Stimulated activated CD8-positive, alpha-beta memory T cell treated with anti-CD3 and anti-CD28 coated beads, Interleukin-2, amount 100 ng/mL, for 48 hours (primary cell): ENCODE results near the gene TNK1.
"Not testable (repeated sequence)": the region's sequence is repeated elsewhere in the genome, so short reads cannot be mapped to it uniquely, and the experiment has no call there.

ENCODE experiments used
- DNase-seq, 2 donors: peaks; one replicate each; pipeline ENCODE4 v3.0.0-alpha.2; 2020; ENCODE audit warnings: low read depth in 2 of 2

TNK1 gene

GRCh38 chr17:7355053-7355452 lies 25.8 kb upstream of the TNK1 start, which contains the start of gene TMEM95:
Gene TMEM95, plus strand, starts transcription at chr17:7355156. Its CDS starts 49 bp downstream, at chr17:7355205.
- DNase-seq = no peak

- DNase-seq = no peak
Measured at GRCh38 chr17:7355573-7355972, 25.3 kb upstream of the TNK1 start.

- peak; percentile 76 to 84 for DNase-seq
Measured at GRCh38 chr17:7356072-7356549, 24.8 kb upstream of the TNK1 start.

GRCh38 chr17:7356756-7357155 lies 24.1 kb upstream of the TNK1 start:
- no peak for DNase-seq

- DNase-seq = no peak
Measured at GRCh38 chr17:7357381-7357780, 23.5 kb upstream of the TNK1 start.

GRCh38 chr17:7361906-7362305 lies 19.0 kb upstream of the TNK1 start:
- no peak for DNase-seq

- DNase-seq = no peak
Measured at GRCh38 chr17:7363311-7363710, 17.6 kb upstream of the TNK1 start.

- not testable (repeated sequence) for DNase-seq
Measured at GRCh38 chr17:7365963-7366362, 14.9 kb upstream of the TNK1 start.

- DNase-seq = no peak
Measured at GRCh38 chr17:7367083-7367482, 13.8 kb upstream of the TNK1 start.

- no peak for DNase-seq
Measured at GRCh38 chr17:7367918-7368598, 12.8 kb upstream of the TNK1 start.

- DNase-seq = not testable (repeated sequence)
Measured at GRCh38 chr17:7368599-7368994, 12.3 kb upstream of the TNK1 start.

GRCh38 chr17:7369825-7370224 lies 11.1 kb upstream of the TNK1 start:
- DNase-seq = no peak

GRCh38 chr17:7370853-7371252 lies 10.0 kb upstream of the TNK1 start:
- DNase-seq = no peak

- DNase-seq = no peak
Measured at GRCh38 chr17:7374353-7374752, 6.5 kb upstream of the TNK1 start.

GRCh38 chr17:7379134-7379533 lies 1.8 kb upstream of the TNK1 start:
- no peak for DNase-seq

- DNase-seq = no peak
Measured at GRCh38 chr17:7380321-7380720, 568 bp upstream of the TNK1 start.

- DNase-seq = no peak
Measured at GRCh38 chr17:7382901-7383300, 2.0 kb downstream of the TNK1 start.

- DNase-seq = no peak
Measured at GRCh38 chr17:7383371-7383741, 2.5 kb downstream of the TNK1 start.

GRCh38 chr17:7383742-7384488 lies 3.0 kb downstream of the TNK1 start:
- DNase-seq = peak; percentile 66 to 67

GRCh38 chr17:7384489-7385081 lies 3.7 kb downstream of the TNK1 start:
- DNase-seq = no peak

GRCh38 chr17:7388856-7389255 lies 8.0 kb downstream of the TNK1 start:
- no peak for DNase-seq

GRCh38 chr17:7389924-7390910 lies 9.3 kb downstream of the TNK1 start:
- DNase-seq = no peak
